RCC 7860 (cell line): ENCODE data around the gene IWS1.
A peak's percentile ranks its signal among the peaks of the same experiment; 100 is the strongest.
"Not testable (repeated sequence)": the region's sequence is repeated elsewhere in the genome, so short reads cannot be mapped to it uniquely, and the experiment has no call there.

Experiments
- DNase-seq: peaks from one replicate; pipeline ENCODE4 v3.0.0-alpha.2; 2015; ENCODE audit warnings: low spot score
- FAIRE-seq: peaks from 2 replicates; lab custom pipeline; 2012; peaks lifted over from hg19 to GRCh38; lab: Jason Lieb, UNC

The IWS1 gene

GRCh38 chr2:127530245-127531140, 4.2 kb upstream of the IWS1 start:
- FAIRE-seq (no peak), DNase-seq (no peak)

GRCh38 chr2:127529416-127529815, 3.1 kb upstream of the IWS1 start:
- not testable (repeated sequence) for FAIRE-seq, DNase-seq

GRCh38 chr2:127528487-127528886, 2.2 kb upstream of the IWS1 start:
- DNase-seq, result no peak
- no peak for FAIRE-seq

- FAIRE-seq, result no peak
- DNase-seq, result no peak
These were observed 914 bp upstream of the IWS1 start for GRCh38 chr2:127527001-127527804.

GRCh38 chr2:127525691-127526131, 578 bp downstream of the IWS1 start:
- no peak for DNase-seq
- FAIRE-seq, result no peak

- DNase-seq, FAIRE-seq: not testable (repeated sequence)
These were observed 2.0 kb downstream of the IWS1 start for GRCh38 chr2:127524198-127524834.

- FAIRE-seq (no peak), DNase-seq (no peak)
These were observed 2.9 kb downstream of the IWS1 start for GRCh38 chr2:127523269-127523939.

- FAIRE-seq (no peak), DNase-seq (no peak)
These were observed 5.9 kb downstream of the IWS1 start for GRCh38 chr2:127520424-127520823.

- FAIRE-seq, result no peak
- DNase-seq, result no peak
These were observed 8.8 kb downstream of the IWS1 start for GRCh38 chr2:127517465-127517864.

- FAIRE-seq, result no peak
- no peak for DNase-seq
These were observed 10.1 kb downstream of the IWS1 start for GRCh38 chr2:127516041-127516762.

GRCh38 chr2:127515383-127515915, 10.8 kb downstream of the IWS1 start:
- FAIRE-seq (no peak), DNase-seq (no peak)

- FAIRE-seq, result no peak
- DNase-seq, result no peak
These were observed 11.8 kb downstream of the IWS1 start for GRCh38 chr2:127514485-127514884.

GRCh38 chr2:127514076-127514475, 12.2 kb downstream of the IWS1 start:
- FAIRE-seq (no peak), DNase-seq (no peak)

- FAIRE-seq (no peak), DNase-seq (no peak)
These were observed 13.9 kb downstream of the IWS1 start for GRCh38 chr2:127512362-127512761.

GRCh38 chr2:127511917-127512316, 14.4 kb downstream of the IWS1 start:
- no peak for FAIRE-seq

GRCh38 chr2:127511090-127511695, 15.1 kb downstream of the IWS1 start:
- DNase-seq (no peak), FAIRE-seq (no peak)

More at GRCh38 chr2:127511917-127512316, 14.4 kb downstream of the IWS1 start:
- DNase-seq, result no peak

GRCh38 chr2:127510073-127510472, 16.2 kb downstream of the IWS1 start:
- no peak for FAIRE-seq
- DNase-seq, result no peak

GRCh38 chr2:127508631-127509034, 17.7 kb downstream of the IWS1 start:
- DNase-seq, result peak; percentile 99
- FAIRE-seq, result peak; percentile 99

GRCh38 chr2:127508023-127508630, 18.2 kb downstream of the IWS1 start:
- DNase-seq (peak; percentile 73), FAIRE-seq (no peak)
